GM23338 (cell line): ENCODE results near the gene APOL3. TPM values are rescaled to one million over a fixed set of nuclear protein-coding genes. Genes with fewer than 3 reads are reported as not detected.

ENCODE experiments used
- ATAC-seq: fragments of 200-7000 bp; cut with Tn5 transposase; 3 replicates; pipeline ENCODE4 v1.9.1; 2020
- DNase-seq: peaks from one replicate; pipeline ENCODE4 v3.0.0-alpha.2; 2015; ENCODE audit warnings: low spot score
- H2AFZ ChIP-seq: fragments of 200-600 bp; sonication (generic); 2 replicates; pipeline ENCODE4 v1.8.0; 2016; ENCODE audit warnings: antibody characterized with exemption, mild to moderate bottlenecking, moderate library complexity
- H3F3A ChIP-seq: fragments of 200-600 bp; sonication (generic); replicated peaks from 2 replicates; pipeline ENCODE4 v1.8.0; 2017; ENCODE audit warnings: antibody characterized with exemption, mixed run types, low read depth
- H3K27ac ChIP-seq: fragments of 200-600 bp; sonication (generic); 2 replicates; pipeline ENCODE4 v1.6.1; 2016; ENCODE audit warnings: low read depth
- H3K27me3 ChIP-seq: fragments of 200-600 bp; sonication (generic); 2 replicates; pipeline ENCODE4 v1.8.0; 2016; ENCODE audit warnings: mild to moderate bottlenecking, mixed run types, moderate library complexity; ENCODE audit not compliant: insufficient read depth
- H3K36me3 ChIP-seq: fragments of 200-600 bp; sonication (generic); 2 replicates; pipeline ENCODE4 v1.8.0; 2016; ENCODE audit warnings: mild to moderate bottlenecking; ENCODE audit not compliant: insufficient read depth
- H3K4me1 ChIP-seq: fragments of 200-600 bp; sonication (generic); 2 replicates; pipeline ENCODE4 v1.8.0; 2016; ENCODE audit warnings: mild to moderate bottlenecking, moderate library complexity; ENCODE audit not compliant: insufficient read depth
- H3K4me2 ChIP-seq: fragments of 200-600 bp; sonication (generic); 2 replicates; pipeline ENCODE4 v1.7.1; 2017; ENCODE audit warnings: mixed run types
- H3K4me3 ChIP-seq: fragments of 200-600 bp; sonication (generic); 2 replicates; pipeline ENCODE4 v1.6.1; 2016; ENCODE audit warnings: mixed run types
- H3K79me2 ChIP-seq: fragments of 200-600 bp; sonication (generic); replicated peaks from 2 replicates; pipeline ENCODE4 v1.8.0; 2017; ENCODE audit warnings: mild to moderate bottlenecking; ENCODE audit not compliant: insufficient read depth
- H3K9me2 ChIP-seq: fragments of 200-600 bp; sonication (generic); 2 replicates; pipeline ENCODE4 v1.8.0; 2017; ENCODE audit not compliant: insufficient read depth
- H4K20me1 ChIP-seq: fragments of 200-600 bp; sonication (generic); replicated peaks from 2 replicates; pipeline ENCODE4 v1.8.0; 2017; ENCODE audit warnings: mild to moderate bottlenecking; ENCODE audit not compliant: insufficient read depth
- H3K27ac Mint-ChIP-seq: 2 replicates; pipeline ENCODE4 v1.8.0; 2020; ENCODE audit warnings: inconsistent platforms, mild to moderate bottlenecking, moderate library complexity, mixed read lengths
- H3K27me3 Mint-ChIP-seq: 3 replicates; pipeline ENCODE4 v1.8.0; 2022; ENCODE audit warnings: low read depth, mild to moderate bottlenecking, moderate library complexity, mixed read lengths, inconsistent platforms; ENCODE audit not compliant: insufficient read depth, poor library complexity
- H3K36me3 Mint-ChIP-seq: 3 replicates; pipeline ENCODE4 v1.8.0; 2021; ENCODE audit warnings: low read depth, mild to moderate bottlenecking, inconsistent platforms, moderate library complexity, mixed read lengths
- H3K4me1 Mint-ChIP-seq: 3 replicates; pipeline ENCODE4 v1.8.0; 2020; ENCODE audit warnings: mild to moderate bottlenecking, inconsistent platforms, mixed read lengths
- H3K4me3 Mint-ChIP-seq: 3 replicates; pipeline ENCODE4 v1.8.0; 2021; ENCODE audit warnings: moderate library complexity, mild to moderate bottlenecking, inconsistent platforms, mixed read lengths
- H3K9me3 Mint-ChIP-seq: 3 replicates; pipeline ENCODE4 v1.8.0; 2020; ENCODE audit warnings: moderate library complexity, mild to moderate bottlenecking, inconsistent platforms, mixed read lengths
- CREB1 ChIP-seq: fragments of 250-450 bp; sonication (Bioruptor Pico); IDR thresholded peaks from 2 replicates; pipeline ENCODE4 v1.5.0; 2020; ENCODE audit warnings: low read depth, mild to moderate bottlenecking, moderate library complexity
- EZH2 ChIP-seq: fragments of 200-600 bp; sonication (generic); IDR thresholded peaks from one replicate; pipeline ENCODE4 v1.8.0; 2017; ENCODE audit warnings: antibody characterized with exemption, mild to moderate bottlenecking, low read depth; ENCODE audit not compliant: unreplicated experiment
- EZH2phosphoT487 ChIP-seq: fragments of 200-600 bp; sonication (generic); IDR thresholded peaks from one replicate; pipeline ENCODE4 v1.8.1; 2018; ENCODE audit warnings: antibody characterized with exemption; ENCODE audit not compliant: unreplicated experiment
- JUNB ChIP-seq: IDR thresholded peaks from one replicate; pipeline ENCODE4 v1.6.1; 2016; ENCODE audit warnings: antibody characterized with exemption; ENCODE audit not compliant: unreplicated experiment
- NANOG ChIP-seq: IDR thresholded peaks from 2 replicates; pipeline ENCODE4 v1.6.1; 2016; ENCODE audit warnings: antibody characterized with exemption, borderline replicate concordance
- POLR2AphosphoS5 ChIP-seq: IDR thresholded peaks from 2 replicates; pipeline ENCODE4 v1.6.1; 2016; ENCODE audit warnings: antibody characterized with exemption, low read depth
- STAT1 ChIP-seq: IDR thresholded peaks from one replicate; pipeline ENCODE4 v1.6.1; 2016; ENCODE audit warnings: antibody characterized with exemption; ENCODE audit not compliant: unreplicated experiment
- ZNF114 ChIP-seq: fragments of 250-450 bp; sonication (Bioruptor Pico); IDR thresholded peaks from 2 replicates; pipeline ENCODE4 v1.5.0; 2020; ENCODE audit warnings: mild to moderate bottlenecking, moderate library complexity
- ZNF331 ChIP-seq: fragments of 250-450 bp; sonication (Bioruptor Pico); IDR thresholded peaks from 2 replicates; pipeline ENCODE4 v1.5.0; 2020; ENCODE audit warnings: low read depth, mild to moderate bottlenecking, moderate library complexity
- polyA plus RNA-seq: library from polyadenylated mRNA; unstranded; fragments of >200 nt; fragmentation: Nextera tagmentation; extraction: Ambion mirVana; gene quantifications from 2 replicates; pipeline ENCODE4 v1.2.1, GENCODE V29; 2016
- total RNA-seq: library from RNA; depleted of rRNA; stranded (reverse); fragments of >200 nt; shearing (Covaris generic); gene quantifications from 2 replicates; pipeline ENCODE4 v1.2.3, GENCODE V29; 2014
- TF ChIP-seq, protein P1 (sequence below): IDR thresholded peaks from 2 replicates; pipeline ENCODE4 v1.6.1; 2016; ENCODE audit warnings: antibody characterized with exemption
- TF ChIP-seq, protein P2 (sequence below), 2 experiments: fragments of 200-600 bp in 1 of 2; sonication (generic) in 1 of 2; conservative IDR thresholded peaks; 2 replicates each; pipeline versions ENCODE4 v1.5.1 to v1.6.1; 2016 to 2017; ENCODE audit warnings: antibody characterized with exemption in 2 of 2, low read depth in 2 of 2, mild to moderate bottlenecking in 2 of 2, moderate library complexity in 1 of 2
- TF ChIP-seq, protein P3 (sequence below): fragments of 250-450 bp; sonication (Bioruptor Pico); IDR thresholded peaks from 2 replicates; pipeline ENCODE4 v1.5.0; 2020; ENCODE audit warnings: mild to moderate bottlenecking, moderate library complexity
- TF ChIP-seq, protein P4 (sequence below): IDR thresholded peaks from one replicate; pipeline ENCODE4 v1.6.1; 2018; ENCODE audit warnings: antibody characterized with exemption; ENCODE audit not compliant: unreplicated experiment

Gene APOL3
- total and polyA plus RNA-seq, 2 experiments from 2014 or later, result not detected

DNA sequence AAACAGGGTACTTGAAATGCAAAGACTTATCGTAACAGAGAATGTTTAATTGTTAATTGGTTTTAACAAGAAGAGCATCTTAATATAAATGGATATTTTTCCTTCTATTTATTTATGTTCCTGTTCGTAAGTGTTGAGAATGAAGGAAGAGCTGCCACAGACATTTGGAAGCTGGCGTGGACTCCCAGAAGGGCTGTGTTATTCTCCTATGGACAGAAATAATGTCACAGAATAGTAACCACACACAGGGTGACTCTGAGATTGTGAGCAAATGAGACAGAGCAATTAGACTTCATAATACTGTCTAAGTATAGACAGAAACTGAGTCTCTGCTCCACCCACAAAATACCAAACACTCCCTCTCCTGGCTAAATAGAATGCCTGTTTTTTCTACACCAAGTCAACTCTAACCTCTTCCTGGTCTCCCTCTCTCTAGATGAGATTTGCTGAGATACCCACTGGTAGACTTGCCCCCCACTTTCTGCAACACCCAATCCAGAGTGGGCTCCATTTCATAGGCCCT is 6.1 kb downstream of the APOL3 start:
- Histone ChIP-seq H3F3A (no peaks in the 10 kb centered on the region), H3K9me2 (no peaks in the 10 kb centered on the region), H3K27me3 (no peaks in the 10 kb centered on the region), H3K4me2 (no peak overlapping the region), H3K4me1 (peaks cover 17% of the 10 kb centered on the region; the same call in 1 of the 2 replicates), H3K79me2 (no peaks in the 10 kb centered on the region), H3K4me3 (no peak overlapping the region), H3K27ac (no peak overlapping the region), H2AFZ (no peak overlapping the region), H4K20me1 (no peaks in the 10 kb centered on the region), H3K36me3 (no peaks in the 10 kb centered on the region)
- Mint-ChIP-seq H3K27me3 (peaks cover 14% of the 10 kb centered on the region), H3K9me3 (peaks cover 6% of the 10 kb centered on the region; the same call in 2 of the 3 replicates), H3K36me3 (no peaks in the 10 kb centered on the region), H3K4me1 (peaks cover 24% of the 10 kb centered on the region), H3K27ac (no peak overlapping the region), H3K4me3 (no peak overlapping the region)
- ATAC-seq, result no peak
- no peak for TF ChIP-seq EZH2phosphoT487
- TF ChIP-seq CREB1 (CRISPR knock-in tag), result no peak
- no peak for TF ChIP-seq EZH2
- no peak for TF ChIP-seq POLR2AphosphoS5
- TF ChIP-seq STAT1, result no peak
- TF ChIP-seq, protein P1, sequence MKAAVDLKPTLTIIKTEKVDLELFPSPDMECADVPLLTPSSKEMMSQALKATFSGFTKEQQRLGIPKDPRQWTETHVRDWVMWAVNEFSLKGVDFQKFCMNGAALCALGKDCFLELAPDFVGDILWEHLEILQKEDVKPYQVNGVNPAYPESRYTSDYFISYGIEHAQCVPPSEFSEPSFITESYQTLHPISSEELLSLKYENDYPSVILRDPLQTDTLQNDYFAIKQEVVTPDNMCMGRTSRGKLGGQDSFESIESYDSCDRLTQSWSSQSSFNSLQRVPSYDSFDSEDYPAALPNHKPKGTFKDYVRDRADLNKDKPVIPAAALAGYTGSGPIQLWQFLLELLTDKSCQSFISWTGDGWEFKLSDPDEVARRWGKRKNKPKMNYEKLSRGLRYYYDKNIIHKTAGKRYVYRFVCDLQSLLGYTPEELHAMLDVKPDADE, result no peak
- TF ChIP-seq ZNF331 (CRISPR knock-in tag), result no peak
- TF ChIP-seq NANOG, result no peak
- TF ChIP-seq, protein P2, sequence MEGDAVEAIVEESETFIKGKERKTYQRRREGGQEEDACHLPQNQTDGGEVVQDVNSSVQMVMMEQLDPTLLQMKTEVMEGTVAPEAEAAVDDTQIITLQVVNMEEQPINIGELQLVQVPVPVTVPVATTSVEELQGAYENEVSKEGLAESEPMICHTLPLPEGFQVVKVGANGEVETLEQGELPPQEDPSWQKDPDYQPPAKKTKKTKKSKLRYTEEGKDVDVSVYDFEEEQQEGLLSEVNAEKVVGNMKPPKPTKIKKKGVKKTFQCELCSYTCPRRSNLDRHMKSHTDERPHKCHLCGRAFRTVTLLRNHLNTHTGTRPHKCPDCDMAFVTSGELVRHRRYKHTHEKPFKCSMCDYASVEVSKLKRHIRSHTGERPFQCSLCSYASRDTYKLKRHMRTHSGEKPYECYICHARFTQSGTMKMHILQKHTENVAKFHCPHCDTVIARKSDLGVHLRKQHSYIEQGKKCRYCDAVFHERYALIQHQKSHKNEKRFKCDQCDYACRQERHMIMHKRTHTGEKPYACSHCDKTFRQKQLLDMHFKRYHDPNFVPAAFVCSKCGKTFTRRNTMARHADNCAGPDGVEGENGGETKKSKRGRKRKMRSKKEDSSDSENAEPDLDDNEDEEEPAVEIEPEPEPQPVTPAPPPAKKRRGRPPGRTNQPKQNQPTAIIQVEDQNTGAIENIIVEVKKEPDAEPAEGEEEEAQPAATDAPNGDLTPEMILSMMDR (conservative IDR thresholded peaks at IDR 0.05; ENCODE audit: low read depth in 2 of 2), result no peak
- TF ChIP-seq JUNB, result no peak
- TF ChIP-seq, protein P3, sequence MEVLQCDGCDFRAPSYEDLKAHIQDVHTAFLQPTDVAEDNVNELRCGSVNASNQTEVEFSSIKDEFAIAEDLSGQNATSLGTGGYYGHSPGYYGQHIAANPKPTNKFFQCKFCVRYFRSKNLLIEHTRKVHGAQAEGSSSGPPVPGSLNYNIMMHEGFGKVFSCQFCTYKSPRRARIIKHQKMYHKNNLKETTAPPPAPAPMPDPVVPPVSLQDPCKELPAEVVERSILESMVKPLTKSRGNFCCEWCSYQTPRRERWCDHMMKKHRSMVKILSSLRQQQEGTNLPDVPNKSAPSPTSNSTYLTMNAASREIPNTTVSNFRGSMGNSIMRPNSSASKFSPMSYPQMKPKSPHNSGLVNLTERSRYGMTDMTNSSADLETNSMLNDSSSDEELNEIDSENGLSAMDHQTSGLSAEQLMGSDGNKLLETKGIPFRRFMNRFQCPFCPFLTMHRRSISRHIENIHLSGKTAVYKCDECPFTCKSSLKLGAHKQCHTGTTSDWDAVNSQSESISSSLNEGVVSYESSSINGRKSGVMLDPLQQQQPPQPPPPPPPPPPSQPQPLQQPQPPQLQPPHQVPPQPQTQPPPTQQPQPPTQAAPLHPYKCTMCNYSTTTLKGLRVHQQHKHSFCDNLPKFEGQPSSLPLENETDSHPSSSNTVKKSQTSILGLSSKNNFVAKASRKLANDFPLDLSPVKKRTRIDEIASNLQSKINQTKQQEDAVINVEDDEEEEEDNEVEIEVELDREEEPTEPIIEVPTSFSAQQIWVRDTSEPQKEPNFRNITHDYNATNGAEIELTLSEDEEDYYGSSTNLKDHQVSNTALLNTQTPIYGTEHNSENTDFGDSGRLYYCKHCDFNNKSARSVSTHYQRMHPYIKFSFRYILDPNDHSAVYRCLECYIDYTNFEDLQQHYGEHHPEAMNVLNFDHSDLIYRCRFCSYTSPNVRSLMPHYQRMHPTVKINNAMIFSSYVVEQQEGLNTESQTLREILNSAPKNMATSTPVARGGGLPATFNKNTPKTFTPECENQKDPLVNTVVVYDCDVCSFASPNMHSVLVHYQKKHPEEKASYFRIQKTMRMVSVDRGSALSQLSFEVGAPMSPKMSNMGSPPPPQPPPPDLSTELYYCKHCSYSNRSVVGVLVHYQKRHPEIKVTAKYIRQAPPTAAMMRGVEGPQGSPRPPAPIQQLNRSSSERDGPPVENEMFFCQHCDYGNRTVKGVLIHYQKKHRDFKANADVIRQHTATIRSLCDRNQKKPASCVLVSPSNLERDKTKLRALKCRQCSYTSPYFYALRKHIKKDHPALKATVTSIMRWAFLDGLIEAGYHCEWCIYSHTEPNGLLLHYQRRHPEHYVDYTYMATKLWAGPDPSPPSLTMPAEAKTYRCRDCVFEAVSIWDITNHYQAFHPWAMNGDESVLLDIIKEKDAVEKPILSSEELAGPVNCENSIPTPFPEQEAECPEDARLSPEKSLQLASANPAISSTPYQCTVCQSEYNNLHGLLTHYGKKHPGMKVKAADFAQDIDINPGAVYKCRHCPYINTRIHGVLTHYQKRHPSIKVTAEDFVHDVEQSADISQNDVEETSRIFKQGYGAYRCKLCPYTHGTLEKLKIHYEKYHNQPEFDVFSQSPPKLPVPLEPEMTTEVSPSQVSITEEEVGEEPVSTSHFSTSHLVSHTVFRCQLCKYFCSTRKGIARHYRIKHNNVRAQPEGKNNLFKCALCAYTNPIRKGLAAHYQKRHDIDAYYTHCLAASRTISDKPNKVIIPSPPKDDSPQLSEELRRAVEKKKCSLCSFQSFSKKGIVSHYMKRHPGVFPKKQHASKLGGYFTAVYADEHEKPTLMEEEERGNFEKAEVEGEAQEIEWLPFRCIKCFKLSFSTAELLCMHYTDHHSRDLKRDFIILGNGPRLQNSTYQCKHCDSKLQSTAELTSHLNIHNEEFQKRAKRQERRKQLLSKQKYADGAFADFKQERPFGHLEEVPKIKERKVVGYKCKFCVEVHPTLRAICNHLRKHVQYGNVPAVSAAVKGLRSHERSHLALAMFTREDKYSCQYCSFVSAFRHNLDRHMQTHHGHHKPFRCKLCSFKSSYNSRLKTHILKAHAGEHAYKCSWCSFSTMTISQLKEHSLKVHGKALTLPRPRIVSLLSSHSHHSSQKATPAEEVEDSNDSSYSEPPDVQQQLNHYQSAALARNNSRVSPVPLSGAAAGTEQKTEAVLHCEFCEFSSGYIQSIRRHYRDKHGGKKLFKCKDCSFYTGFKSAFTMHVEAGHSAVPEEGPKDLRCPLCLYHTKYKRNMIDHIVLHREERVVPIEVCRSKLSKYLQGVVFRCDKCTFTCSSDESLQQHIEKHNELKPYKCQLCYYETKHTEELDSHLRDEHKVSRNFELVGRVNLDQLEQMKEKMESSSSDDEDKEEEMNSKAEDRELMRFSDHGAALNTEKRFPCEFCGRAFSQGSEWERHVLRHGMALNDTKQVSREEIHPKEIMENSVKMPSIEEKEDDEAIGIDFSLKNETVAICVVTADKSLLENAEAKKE (CRISPR knock-in tag), result no peak
- TF ChIP-seq ZNF114 (CRISPR knock-in tag), result no peak
- TF ChIP-seq, protein P4, sequence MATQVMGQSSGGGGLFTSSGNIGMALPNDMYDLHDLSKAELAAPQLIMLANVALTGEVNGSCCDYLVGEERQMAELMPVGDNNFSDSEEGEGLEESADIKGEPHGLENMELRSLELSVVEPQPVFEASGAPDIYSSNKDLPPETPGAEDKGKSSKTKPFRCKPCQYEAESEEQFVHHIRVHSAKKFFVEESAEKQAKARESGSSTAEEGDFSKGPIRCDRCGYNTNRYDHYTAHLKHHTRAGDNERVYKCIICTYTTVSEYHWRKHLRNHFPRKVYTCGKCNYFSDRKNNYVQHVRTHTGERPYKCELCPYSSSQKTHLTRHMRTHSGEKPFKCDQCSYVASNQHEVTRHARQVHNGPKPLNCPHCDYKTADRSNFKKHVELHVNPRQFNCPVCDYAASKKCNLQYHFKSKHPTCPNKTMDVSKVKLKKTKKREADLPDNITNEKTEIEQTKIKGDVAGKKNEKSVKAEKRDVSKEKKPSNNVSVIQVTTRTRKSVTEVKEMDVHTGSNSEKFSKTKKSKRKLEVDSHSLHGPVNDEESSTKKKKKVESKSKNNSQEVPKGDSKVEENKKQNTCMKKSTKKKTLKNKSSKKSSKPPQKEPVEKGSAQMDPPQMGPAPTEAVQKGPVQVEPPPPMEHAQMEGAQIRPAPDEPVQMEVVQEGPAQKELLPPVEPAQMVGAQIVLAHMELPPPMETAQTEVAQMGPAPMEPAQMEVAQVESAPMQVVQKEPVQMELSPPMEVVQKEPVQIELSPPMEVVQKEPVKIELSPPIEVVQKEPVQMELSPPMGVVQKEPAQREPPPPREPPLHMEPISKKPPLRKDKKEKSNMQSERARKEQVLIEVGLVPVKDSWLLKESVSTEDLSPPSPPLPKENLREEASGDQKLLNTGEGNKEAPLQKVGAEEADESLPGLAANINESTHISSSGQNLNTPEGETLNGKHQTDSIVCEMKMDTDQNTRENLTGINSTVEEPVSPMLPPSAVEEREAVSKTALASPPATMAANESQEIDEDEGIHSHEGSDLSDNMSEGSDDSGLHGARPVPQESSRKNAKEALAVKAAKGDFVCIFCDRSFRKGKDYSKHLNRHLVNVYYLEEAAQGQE, result no peak
- DNase-seq, result no peak
